ENCODE results near the gene MYMX. TPM values are rescaled to one million over a fixed set of nuclear protein-coding genes. Genes with fewer than 3 reads are reported as not detected.

MYMX gene
- total and polyA plus RNA-seq, 2 of the 4 experiments (the other 2 are of a cell fraction) = not detected

DNA sequence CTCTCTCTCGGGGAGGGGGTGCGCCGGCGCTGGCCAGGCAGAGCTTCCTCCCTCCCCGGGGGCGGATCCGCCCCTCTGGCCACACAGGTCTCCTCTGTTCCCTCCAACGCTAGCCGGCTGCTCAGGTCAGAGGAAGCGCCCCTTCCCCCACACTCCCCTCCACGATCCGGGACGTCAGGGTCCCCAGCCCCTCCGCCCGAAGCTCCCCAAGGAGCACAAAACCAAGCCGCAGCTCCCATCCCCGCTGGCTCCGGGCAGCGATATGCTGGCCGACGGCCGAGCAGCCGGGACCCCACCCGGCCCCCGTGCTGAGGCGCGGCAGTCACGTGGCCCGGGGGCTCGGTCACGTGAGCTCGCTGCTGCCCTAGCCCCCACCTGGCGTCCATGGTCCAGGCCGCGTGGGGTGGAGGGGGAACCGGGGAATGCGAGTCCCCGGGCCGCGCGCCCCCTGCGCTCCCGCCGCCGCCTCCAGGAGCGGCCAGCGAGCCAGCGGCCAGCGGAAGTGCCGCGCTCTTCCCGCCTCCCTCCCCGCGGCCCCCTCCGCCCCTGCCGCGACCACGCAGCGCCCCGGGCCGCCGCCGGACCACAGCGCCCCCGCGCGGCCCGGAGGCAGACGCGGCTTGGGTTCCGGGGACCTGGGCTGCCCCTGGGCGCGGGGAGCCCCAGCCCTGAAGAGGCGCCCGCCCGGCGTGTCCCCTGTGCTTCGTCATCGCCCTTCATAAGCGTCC lies 40.5 kb downstream of the MYMX start, which contains the start of gene SLC35B2:
TSS of gene SLC35B2 (minus strand) at position 504 of the 728 bp plus-strand sequence. CDS start at position 386, 118 bp downstream.
- dilution Hi-C loops (cut with HindIII; ENCODE audit: low sequenced_read_pairs, unreplicated experiment) = no loop called here
- CTCF ChIA-PET = interaction anchor here (0.8 to 1.6 kb wide), 8 partner anchors 9 to 88 kb away, joined by 3 to 6 read pairs (median 4); no protein-coding TSS in a partner anchor
- intact Hi-C loops (cut with micrococcal nuclease) = no loop called here
- Histone ChIP-seq H3K4ac (ENCODE audit: low read depth, low read length) (peak within 1 kb of the TSS; percentile 97), H4K91ac (ENCODE audit: insufficient read depth, low read depth, low read length) (peak within 1 kb of the TSS; percentile 84), H3K9me3 (ENCODE audit: control insufficient read depth, insufficient read depth, low read length) (no peaks in the 10 kb centered on the region), H3K4me1 (ENCODE audit: control insufficient read depth, insufficient read depth, low read length) (peaks cover 8% of the 10 kb centered on the region), H2BK20ac (ENCODE audit: low read depth, low read length) (no peak within 1 kb of the TSS; the same call in 1 of the 2 replicates), H3K27me3 (ENCODE audit: control insufficient read depth, insufficient read depth, low read length) (no peaks in the 10 kb centered on the region), H4K5ac (ENCODE audit: low read depth, low read length) (peak within 1 kb of the TSS; percentile 98), H2BK15ac (ENCODE audit: low read depth, low read length) (peak within 1 kb of the TSS; percentile 72; the same call in 2 of the 3 replicates), H3K9ac (ENCODE audit: low read depth, low read length) (peak within 1 kb of the TSS; percentile 94), H3K79me1 (ENCODE audit: low read depth in 1 of 2, low read length in 2 of 2) (peaks cover 9 to 59% of the 10 kb centered on the region in 2 experiments), H2BK5ac (ENCODE audit: low read depth, low read length, poor library complexity, severe bottlenecking) (peak within 1 kb of the TSS; percentile 89), H3K56ac (ENCODE audit: extremely low read depth, insufficient read depth, low read length) (peak within 1 kb of the TSS; percentile 79), H3K18ac (ENCODE audit: low read depth, low read length) (peak within 1 kb of the TSS; percentile 83), H3K23ac (ENCODE audit: low read depth, low read length) (peak within 1 kb of the TSS; percentile 99), H3K4me2 (ENCODE audit: low read depth, low read length) (peak within 1 kb of the TSS; percentile 99), H3K4me3 (ENCODE audit: insufficient read depth, low read depth, low read length) (peak within 1 kb of the TSS; percentile 94), H4K8ac (ENCODE audit: low read depth in 2 of 2, low read length in 2 of 2) (peak within 1 kb of the TSS; percentile 94 to 98), H3K9me1 (ENCODE audit: insufficient read depth, low read length) (peaks cover 7% of the 10 kb centered on the region; the same call in 1 of the 2 replicates), H3K27ac (ENCODE audit: insufficient read depth, low read length) (peak within 1 kb of the TSS; percentile 94), H2AK9ac (replicated peaks; ENCODE audit: low read depth, low read length, poor library complexity) (peak within 1 kb of the TSS; percentile 98), H4K20me1 (ENCODE audit: insufficient read depth, low read length) (peaks cover 45% of the 10 kb centered on the region), H2AK5ac (ENCODE audit: low read depth, low read length) (peak within 1 kb of the TSS; percentile 90), H3K36me3 (ENCODE audit: control insufficient read depth, insufficient read depth, low read length) (peaks cover 41% of the 10 kb centered on the region), H2AFZ (replicated peaks; ENCODE audit: low read length, poor library complexity) (peak within 1 kb of the TSS; percentile 98), H3K14ac (replicated peaks; ENCODE audit: low read depth, low read length) (peak within 1 kb of the TSS; percentile 100), H2BK120ac (ENCODE audit: low read depth, low read length) (peak within 1 kb of the TSS; percentile 94)
- no TSS peak for BruUV-seq (replicated peaks)
- peak; percentile 67 for DNase-seq
- POLR2A ChIA-PET (ENCODE audit: unreplicated experiment) = interaction anchor here (2.0 kb wide), 1 partner anchor 10 kb away, joined by 27 read pairs; the partner anchor contains the start of gene HSP90AB1
- ATAC-seq (ENCODE audit: low read depth) = peak; percentile 85
- in situ Hi-C loops (cut with MboI; ENCODE audit: low sequenced_read_pairs) = no loop called here
- 2% methylated on average over 44 of the region's 80 CpGs; no CpG with 5 or more reads in 1 of the 2 experiments for WGBS, 2 experiments (ENCODE audit: extremely low coverage in 2 of 2, insufficient read length in 1 of 2)
- TF ChIP-seq, protein P1, sequence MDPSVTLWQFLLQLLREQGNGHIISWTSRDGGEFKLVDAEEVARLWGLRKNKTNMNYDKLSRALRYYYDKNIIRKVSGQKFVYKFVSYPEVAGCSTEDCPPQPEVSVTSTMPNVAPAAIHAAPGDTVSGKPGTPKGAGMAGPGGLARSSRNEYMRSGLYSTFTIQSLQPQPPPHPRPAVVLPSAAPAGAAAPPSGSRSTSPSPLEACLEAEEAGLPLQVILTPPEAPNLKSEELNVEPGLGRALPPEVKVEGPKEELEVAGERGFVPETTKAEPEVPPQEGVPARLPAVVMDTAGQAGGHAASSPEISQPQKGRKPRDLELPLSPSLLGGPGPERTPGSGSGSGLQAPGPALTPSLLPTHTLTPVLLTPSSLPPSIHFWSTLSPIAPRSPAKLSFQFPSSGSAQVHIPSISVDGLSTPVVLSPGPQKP (IDR thresholded peaks at IDR 0.05; ENCODE audit: borderline replicate concordance, low read depth, low read length) = no peak
- no peak for TF ChIP-seq NFE2L2 (IDR thresholded peaks at IDR 0.05; ENCODE audit: low read depth, low read length)
- TF ChIP-seq, protein P2, sequence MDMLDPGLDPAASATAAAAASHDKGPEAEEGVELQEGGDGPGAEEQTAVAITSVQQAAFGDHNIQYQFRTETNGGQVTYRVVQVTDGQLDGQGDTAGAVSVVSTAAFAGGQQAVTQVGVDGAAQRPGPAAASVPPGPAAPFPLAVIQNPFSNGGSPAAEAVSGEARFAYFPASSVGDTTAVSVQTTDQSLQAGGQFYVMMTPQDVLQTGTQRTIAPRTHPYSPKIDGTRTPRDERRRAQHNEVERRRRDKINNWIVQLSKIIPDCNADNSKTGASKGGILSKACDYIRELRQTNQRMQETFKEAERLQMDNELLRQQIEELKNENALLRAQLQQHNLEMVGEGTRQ (IDR thresholded peaks at IDR 0.05; ENCODE audit: low read depth, low read length) = peak; percentile 99
- TF ChIP-seq RFX5 (IDR thresholded peaks at IDR 0.05; ENCODE audit: low read depth, low read length) = no peak
- peak; percentile 90 for TF ChIP-seq BHLHE40 (IDR thresholded peaks at IDR 0.05; ENCODE audit: low read depth, low read length)
- TF ChIP-seq, protein P3, sequence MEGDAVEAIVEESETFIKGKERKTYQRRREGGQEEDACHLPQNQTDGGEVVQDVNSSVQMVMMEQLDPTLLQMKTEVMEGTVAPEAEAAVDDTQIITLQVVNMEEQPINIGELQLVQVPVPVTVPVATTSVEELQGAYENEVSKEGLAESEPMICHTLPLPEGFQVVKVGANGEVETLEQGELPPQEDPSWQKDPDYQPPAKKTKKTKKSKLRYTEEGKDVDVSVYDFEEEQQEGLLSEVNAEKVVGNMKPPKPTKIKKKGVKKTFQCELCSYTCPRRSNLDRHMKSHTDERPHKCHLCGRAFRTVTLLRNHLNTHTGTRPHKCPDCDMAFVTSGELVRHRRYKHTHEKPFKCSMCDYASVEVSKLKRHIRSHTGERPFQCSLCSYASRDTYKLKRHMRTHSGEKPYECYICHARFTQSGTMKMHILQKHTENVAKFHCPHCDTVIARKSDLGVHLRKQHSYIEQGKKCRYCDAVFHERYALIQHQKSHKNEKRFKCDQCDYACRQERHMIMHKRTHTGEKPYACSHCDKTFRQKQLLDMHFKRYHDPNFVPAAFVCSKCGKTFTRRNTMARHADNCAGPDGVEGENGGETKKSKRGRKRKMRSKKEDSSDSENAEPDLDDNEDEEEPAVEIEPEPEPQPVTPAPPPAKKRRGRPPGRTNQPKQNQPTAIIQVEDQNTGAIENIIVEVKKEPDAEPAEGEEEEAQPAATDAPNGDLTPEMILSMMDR (conservative IDR thresholded peaks at IDR 0.05; ENCODE audit: low read depth, low read length) = peak; percentile 75
- TF ChIP-seq CEBPB (IDR thresholded peaks at IDR 0.05; ENCODE audit: low read depth, low read length) = no peak
- no peak for TF ChIP-seq CHD1 (IDR thresholded peaks at IDR 0.05; ENCODE audit: low read depth, low read length)
- TF ChIP-seq RAD21 (IDR thresholded peaks at IDR 0.05; ENCODE audit: low read length) = peak; percentile 45
- no peak for TF ChIP-seq RCOR1 (IDR thresholded peaks at IDR 0.05; ENCODE audit: insufficient replicate concordance, low read length)
- TF ChIP-seq MAZ (IDR thresholded peaks at IDR 0.05; ENCODE audit: borderline replicate concordance, low read depth, low read length) = peak; percentile 88
- peak; percentile 74 for TF ChIP-seq MXI1 (IDR thresholded peaks at IDR 0.05; ENCODE audit: borderline replicate concordance, low read depth, low read length)
- peak; percentile 65 for TF ChIP-seq POLR2A (IDR thresholded peaks at IDR 0.05; ENCODE audit: low read depth, low read length)
- no peak for TF ChIP-seq MAFK (IDR thresholded peaks at IDR 0.05; ENCODE audit: low read depth, low read length)

Measured in IMR-90 (cell line).